ENCODE results near the gene COL1A1.
A peak's percentile ranks its signal among the peaks of the same experiment; 100 is the strongest.

COL1A1 gene

GRCh38 chr17:50222922-50223321 lies 21.5 kb upstream of the COL1A1 start:
- TF ChIP-seq SPI1 (IDR thresholded peaks at IDR 0.05; ENCODE audit: borderline replicate concordance, low read depth) (no peak), CTCF (IDR thresholded peaks at IDR 0.05; ENCODE audit: insufficient read depth, low read length) (no peak), GABPA (IDR thresholded peaks at IDR 0.05; ENCODE audit: low read depth) (no peak), REST (IDR thresholded peaks at IDR 0.05; ENCODE audit: insufficient replicate concordance, low read depth) (no peak), POLR2AphosphoS5 (IDR thresholded peaks at IDR 0.05; ENCODE audit: low read depth) (no peak)
- DNase-seq (ENCODE audit: low read depth in 1 of 2, low spot score in 1 of 2), result no peak
- no peaks in the 10 kb centered on the region for H3K27me3 ChIP-seq (ENCODE audit: insufficient read depth, poor library complexity, severe bottlenecking)
- H3K4me3 ChIP-seq (replicated peaks; ENCODE audit: insufficient read depth, low read length), result no peak overlapping the region
- no peak overlapping the region for H3K27ac ChIP-seq (replicated peaks)

- Histone ChIP-seq H3K27ac (replicated peaks) (peak overlapping the region; percentile 2), H3K4me3 (replicated peaks; ENCODE audit: insufficient read depth, low read length) (no peak overlapping the region), H3K27me3 (ENCODE audit: insufficient read depth, poor library complexity, severe bottlenecking) (no peaks in the 10 kb centered on the region)
- no peak for TF ChIP-seq POLR2AphosphoS5 (IDR thresholded peaks at IDR 0.05; ENCODE audit: low read depth)
- TF ChIP-seq REST (IDR thresholded peaks at IDR 0.05; ENCODE audit: insufficient replicate concordance, low read depth), result no peak
- TF ChIP-seq SPI1 (IDR thresholded peaks at IDR 0.05; ENCODE audit: borderline replicate concordance, low read depth), result no peak
- no peak for TF ChIP-seq CTCF (IDR thresholded peaks at IDR 0.05; ENCODE audit: insufficient read depth, low read length)
- no peak for TF ChIP-seq GABPA (IDR thresholded peaks at IDR 0.05; ENCODE audit: low read depth)
- peak in 1 of 2 experiments; percentile 66 for DNase-seq (ENCODE audit: low read depth in 1 of 2, low spot score in 1 of 2)
Observed at GRCh38 chr17:50221864-50222545, 20.6 kb upstream of the COL1A1 start.

GRCh38 chr17:50221266-50221863 lies 19.9 kb upstream of the COL1A1 start:
- TF ChIP-seq POLR2AphosphoS5 (IDR thresholded peaks at IDR 0.05; ENCODE audit: low read depth) (no peak), SPI1 (IDR thresholded peaks at IDR 0.05; ENCODE audit: borderline replicate concordance, low read depth) (peak; percentile 44; the same call in 1 of the 2 replicates), CTCF (IDR thresholded peaks at IDR 0.05; ENCODE audit: insufficient read depth, low read length) (no peak)
- DNase-seq (ENCODE audit: low read depth in 1 of 2, low spot score in 1 of 2), result peak in 1 of 2 experiments; percentile 79
- H3K27me3 ChIP-seq (ENCODE audit: insufficient read depth, poor library complexity, severe bottlenecking), result no peaks in the 10 kb centered on the region
- peak overlapping the region; percentile 2 for H3K27ac ChIP-seq (replicated peaks)
- no peak overlapping the region for H3K4me3 ChIP-seq (replicated peaks; ENCODE audit: insufficient read depth, low read length)

Data from HL-60 (cell line).